HG03432 (cell line): ENCODE measurements around the gene DNMT3B.

ENCODE experiments used
- ATAC-seq: cut with Tn5 transposase; IDR thresholded peaks from one replicate; pipeline ENCODE4 v1.9.1; 2021; ENCODE audit warnings: mild to moderate bottlenecking, moderate library complexity; ENCODE audit not compliant: unreplicated experiment

DNMT3B gene

DNA sequence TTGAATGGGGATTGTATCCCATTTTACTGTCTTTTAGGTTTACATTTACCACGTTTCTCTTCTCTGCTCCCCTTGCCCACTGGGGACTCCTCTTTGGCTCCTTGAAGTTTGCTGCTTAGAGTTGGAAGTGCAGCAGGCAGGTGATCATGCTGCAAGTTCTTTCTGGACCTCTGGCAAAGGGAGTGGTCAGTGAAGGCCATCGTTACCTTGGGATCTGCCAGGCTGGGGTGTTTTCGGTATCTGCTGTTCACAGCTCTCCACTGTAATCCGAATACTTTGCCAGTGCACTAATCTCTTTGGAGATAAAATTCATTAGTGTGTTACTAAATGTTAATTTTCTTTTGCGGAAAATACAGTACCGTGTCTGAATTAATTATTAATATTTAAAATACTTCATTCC lies 87.4 kb downstream of the DNMT3B start:
- ATAC-seq, result no peak

DNA sequence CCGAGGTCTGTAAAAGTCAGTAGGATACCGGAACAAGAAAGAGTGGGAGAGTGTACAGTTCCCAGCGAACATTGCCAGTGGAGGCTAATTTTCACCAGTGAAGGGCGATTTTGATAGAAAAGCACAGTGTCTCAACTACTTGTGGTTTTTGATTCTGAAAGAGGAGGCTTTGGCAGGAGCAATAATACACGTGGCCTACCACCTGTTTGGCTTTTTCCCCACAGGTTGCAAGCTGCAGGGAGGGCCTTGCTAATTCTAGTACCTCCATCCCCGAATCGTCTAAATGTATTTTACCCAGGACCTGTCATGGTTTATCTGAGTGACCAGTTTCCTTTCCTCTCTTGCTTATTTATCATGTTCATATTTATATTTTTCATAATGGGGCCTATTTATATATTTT lies 93.2 kb downstream of the DNMT3B start:
- ATAC-seq, result no peak

- no peak for ATAC-seq
These were observed 96.0 kb downstream of the DNMT3B start for GRCh38 chr20:32858189-32858588.
